ENCODE results near the gene KRTAP6-2.

DNA sequence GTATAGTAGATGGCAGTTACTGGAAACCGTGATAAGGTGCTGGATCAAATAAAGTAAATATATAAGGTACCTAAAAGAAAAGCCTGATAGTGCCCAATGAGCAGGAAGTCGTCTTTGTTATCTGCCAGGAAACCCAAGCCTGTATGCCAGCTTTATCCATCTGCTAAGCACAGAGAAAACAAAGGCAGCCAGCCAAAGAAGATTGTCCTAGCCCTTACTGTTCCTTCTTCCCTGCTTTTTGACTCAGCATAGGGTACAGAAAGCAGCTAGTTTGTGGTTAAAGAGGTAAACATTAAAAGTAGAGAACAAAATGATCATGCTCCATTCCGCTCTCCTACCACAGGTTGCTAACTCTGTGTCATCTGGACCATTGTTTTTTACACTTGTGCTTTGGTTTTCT, 18.6 kb downstream of the KRTAP6-2 start:
- TF ChIP-seq, protein P1, sequence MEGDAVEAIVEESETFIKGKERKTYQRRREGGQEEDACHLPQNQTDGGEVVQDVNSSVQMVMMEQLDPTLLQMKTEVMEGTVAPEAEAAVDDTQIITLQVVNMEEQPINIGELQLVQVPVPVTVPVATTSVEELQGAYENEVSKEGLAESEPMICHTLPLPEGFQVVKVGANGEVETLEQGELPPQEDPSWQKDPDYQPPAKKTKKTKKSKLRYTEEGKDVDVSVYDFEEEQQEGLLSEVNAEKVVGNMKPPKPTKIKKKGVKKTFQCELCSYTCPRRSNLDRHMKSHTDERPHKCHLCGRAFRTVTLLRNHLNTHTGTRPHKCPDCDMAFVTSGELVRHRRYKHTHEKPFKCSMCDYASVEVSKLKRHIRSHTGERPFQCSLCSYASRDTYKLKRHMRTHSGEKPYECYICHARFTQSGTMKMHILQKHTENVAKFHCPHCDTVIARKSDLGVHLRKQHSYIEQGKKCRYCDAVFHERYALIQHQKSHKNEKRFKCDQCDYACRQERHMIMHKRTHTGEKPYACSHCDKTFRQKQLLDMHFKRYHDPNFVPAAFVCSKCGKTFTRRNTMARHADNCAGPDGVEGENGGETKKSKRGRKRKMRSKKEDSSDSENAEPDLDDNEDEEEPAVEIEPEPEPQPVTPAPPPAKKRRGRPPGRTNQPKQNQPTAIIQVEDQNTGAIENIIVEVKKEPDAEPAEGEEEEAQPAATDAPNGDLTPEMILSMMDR (IDR thresholded peaks at IDR 0.05), result no peak
- TF ChIP-seq POLR2A (IDR thresholded peaks at IDR 0.05), result no peak
